Stimulated activated naive CD8-positive, alpha-beta T cell treated with anti-CD3 and anti-CD28 coated beads, Interleukin-15, amount 100 ng/mL, for 72 hours (primary cell): Measurements from ENCODE around the gene IRF8.
"Not testable (repeated sequence)": the region's sequence is repeated elsewhere in the genome, so short reads cannot be mapped to it uniquely, and the experiment has no call there.

ENCODE experiments used
- ATAC-seq: fragments of 150-1000 bp; cut with Tn5 transposase; 2 replicates; pipeline ENCODE4 v1.10.0; 2021; ENCODE audit warnings: mild to moderate bottlenecking, moderate library complexity
- DNase-seq, 2 donors: peaks; one replicate each; pipeline ENCODE4 v3.0.0; 2021 to 2022
- H3K27ac Mint-ChIP-seq, 2 donors: one replicate each; pipeline ENCODE4 v1.8.0; 2022; ENCODE audit warnings: mild to moderate bottlenecking in 2 of 2, mixed read lengths in 2 of 2, moderate library complexity in 2 of 2
- H3K27me3 Mint-ChIP-seq: one replicate; pipeline ENCODE4 v1.8.0; 2022; ENCODE audit warnings: mixed read lengths
- H3K4me1 Mint-ChIP-seq: one replicate; pipeline ENCODE4 v1.8.0; 2022; ENCODE audit warnings: mild to moderate bottlenecking, mixed read lengths
- H3K4me3 Mint-ChIP-seq, 2 donors: one replicate each; pipeline ENCODE4 v1.8.0; 2022; ENCODE audit warnings: mild to moderate bottlenecking in 2 of 2, mixed read lengths in 2 of 2, moderate library complexity in 1 of 2
- H3K9me3 Mint-ChIP-seq, 2 donors: one replicate each; pipeline ENCODE4 v1.8.0; 2022; ENCODE audit warnings: mixed read lengths in 2 of 2

IRF8 gene

DNA sequence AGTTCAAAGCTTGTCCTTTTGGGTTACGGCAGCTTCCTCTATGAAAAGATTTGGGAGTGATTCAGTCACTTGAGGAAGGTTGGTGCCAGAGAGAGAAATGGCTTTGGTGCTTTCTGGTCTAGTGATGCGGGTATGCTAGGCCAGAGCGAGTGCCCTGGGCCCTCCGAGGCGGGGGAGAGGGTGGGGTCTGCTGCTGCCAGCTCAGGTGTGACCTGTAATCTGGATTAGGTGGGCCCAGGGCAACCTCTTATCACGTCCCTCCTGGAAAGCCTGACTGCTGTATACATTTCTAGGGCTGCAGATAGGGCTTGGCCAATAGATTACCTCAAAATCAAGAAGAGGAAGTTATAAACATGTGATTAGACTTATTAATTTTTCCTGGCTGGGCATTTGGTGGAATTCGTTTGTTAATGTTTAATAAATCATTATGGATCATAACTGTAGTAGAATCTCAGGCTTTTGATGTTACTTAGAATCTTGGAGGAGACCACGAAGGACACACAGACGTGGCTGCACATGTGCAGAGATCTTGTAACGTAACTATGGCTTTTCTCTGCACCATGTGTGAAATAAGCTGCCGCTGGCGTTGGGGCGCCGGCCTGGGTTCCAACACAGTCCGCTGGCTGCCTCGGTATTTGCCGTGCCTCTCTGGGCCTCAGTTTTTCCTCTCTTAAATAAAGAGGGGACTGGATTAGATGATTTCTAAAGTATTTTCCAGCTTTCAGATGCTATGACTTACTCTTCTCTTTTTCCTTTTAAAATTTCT, 1.2 kb downstream of the IRF8 start:
- peak overlapping the region; percentile 86 to 91 for H3K4me3 Mint-ChIP-seq
- H3K27me3 Mint-ChIP-seq: no peaks in the 10 kb centered on the region
- H3K4me1 Mint-ChIP-seq: peaks cover 67% of the 10 kb centered on the region
- peak overlapping the region; percentile 93 to 97 for H3K27ac Mint-ChIP-seq
- ATAC-seq (no peak), DNase-seq (no peak)
- H3K9me3 Mint-ChIP-seq: no peaks in the 10 kb centered on the region

DNA sequence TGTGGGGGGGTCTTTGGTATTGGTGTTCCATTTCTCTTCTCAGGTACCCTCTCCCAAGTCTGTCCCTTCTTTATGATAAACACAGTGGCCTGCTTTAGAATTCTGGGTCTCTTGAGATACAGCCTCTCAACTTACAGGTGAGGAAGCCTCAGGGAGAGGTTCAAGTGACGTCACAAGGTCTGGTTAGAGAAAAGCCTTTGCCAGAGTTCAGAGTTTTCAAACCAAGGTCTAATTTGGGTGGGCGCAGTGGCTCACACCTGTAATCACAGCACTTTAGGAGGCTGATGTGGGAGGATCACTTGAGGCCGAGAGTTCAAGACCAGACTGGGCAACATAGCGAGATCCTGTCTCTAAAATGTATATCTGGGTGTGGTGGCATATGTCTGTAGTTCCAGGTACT, 2.1 kb downstream of the IRF8 start:
- Mint-ChIP-seq H3K27me3 (no peaks in the 10 kb centered on the region), H3K27ac (peak overlapping the region; percentile 81 to 93), H3K4me1 (peaks cover 75% of the 10 kb centered on the region), H3K9me3 (no peaks in the 10 kb centered on the region), H3K4me3 (peak overlapping the region; percentile 86 to 91)
- ATAC-seq (no peak), DNase-seq (no peak)

DNA sequence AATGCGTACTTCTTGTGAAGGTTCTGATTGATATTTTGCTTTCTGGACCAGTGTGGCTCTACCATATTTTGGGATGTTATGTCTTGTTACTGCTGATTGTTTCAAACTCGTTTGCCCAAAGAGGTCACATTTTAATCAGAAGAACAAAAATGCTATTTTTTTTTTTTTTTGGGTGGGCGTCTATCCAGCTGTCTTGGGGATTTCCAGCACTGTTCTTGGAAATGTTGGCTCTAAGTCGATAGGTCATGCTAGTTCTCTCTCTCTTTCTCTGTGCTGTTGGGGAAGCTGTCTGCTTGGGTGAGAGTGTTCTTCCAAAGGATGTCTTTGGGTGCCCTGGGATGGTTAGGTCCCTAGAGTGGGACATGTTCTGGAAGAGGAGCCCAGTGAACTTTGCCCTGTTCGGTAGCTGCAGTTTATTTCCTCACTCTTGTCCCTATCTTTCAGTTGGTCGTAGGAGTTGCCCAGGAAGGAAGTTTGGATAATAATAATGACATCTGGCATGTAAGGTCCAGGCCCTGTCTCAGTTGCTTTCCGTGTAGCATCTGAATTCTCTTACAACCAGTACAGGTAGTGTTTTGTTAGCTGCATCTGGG, 2.9 kb downstream of the IRF8 start:
- H3K9me3 Mint-ChIP-seq: no peaks in the 10 kb centered on the region
- H3K27me3 Mint-ChIP-seq: no peaks in the 10 kb centered on the region
- ATAC-seq (no peak), DNase-seq (no peak)
- H3K4me3 Mint-ChIP-seq: peak overlapping the region; percentile 86 to 91
- peaks cover 82% of the 10 kb centered on the region for H3K4me1 Mint-ChIP-seq
- H3K27ac Mint-ChIP-seq: peak overlapping the region; percentile 81 to 93

DNA sequence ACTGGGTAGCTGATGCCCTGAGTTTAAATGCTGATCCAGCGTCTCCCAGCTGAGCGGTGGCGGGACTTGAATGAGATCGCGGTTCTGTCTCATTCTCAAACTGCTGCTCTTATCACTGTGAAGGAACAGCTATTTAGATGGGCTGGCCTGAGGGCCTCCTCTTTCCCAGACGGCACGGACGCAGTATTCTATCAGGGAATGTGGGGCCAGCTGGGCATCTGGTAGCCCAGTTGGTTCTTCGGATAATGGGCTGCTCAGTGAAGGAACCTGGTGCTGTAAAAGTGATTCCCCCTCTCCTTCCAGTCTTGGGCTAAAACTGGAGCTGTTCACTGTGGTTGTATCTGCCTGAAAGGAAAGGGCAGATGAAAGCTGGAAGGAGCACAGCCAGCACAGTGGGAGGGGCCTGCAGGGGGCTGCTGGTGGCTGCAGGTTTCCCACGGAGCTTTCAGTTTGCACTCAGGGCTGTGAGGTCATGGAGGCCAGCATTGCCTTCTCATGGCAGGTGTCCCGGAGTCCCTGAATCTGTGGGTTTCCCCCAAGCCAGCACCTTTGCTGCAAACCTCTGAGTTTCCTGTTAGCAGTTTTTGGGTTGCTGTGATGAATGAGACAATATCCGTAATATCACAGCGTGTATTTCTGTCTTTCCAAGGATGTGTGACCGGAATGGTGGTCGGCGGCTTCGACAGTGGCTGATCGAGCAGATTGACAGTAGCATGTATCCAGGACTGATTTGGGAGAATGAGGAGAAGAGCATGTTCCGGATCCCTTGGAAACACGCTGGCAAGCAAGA, 3.6 kb downstream of the IRF8 start:
- H3K4me1 Mint-ChIP-seq: peaks cover 80% of the 10 kb centered on the region
- no peaks in the 10 kb centered on the region for H3K9me3 Mint-ChIP-seq
- no peaks in the 10 kb centered on the region for H3K27me3 Mint-ChIP-seq
- H3K4me3 Mint-ChIP-seq: peak overlapping the region; percentile 86 to 91
- DNase-seq (peak; percentile 70 to 83), ATAC-seq (peak; percentile 89)
- H3K27ac Mint-ChIP-seq: peak overlapping the region; percentile 93 to 94

DNA sequence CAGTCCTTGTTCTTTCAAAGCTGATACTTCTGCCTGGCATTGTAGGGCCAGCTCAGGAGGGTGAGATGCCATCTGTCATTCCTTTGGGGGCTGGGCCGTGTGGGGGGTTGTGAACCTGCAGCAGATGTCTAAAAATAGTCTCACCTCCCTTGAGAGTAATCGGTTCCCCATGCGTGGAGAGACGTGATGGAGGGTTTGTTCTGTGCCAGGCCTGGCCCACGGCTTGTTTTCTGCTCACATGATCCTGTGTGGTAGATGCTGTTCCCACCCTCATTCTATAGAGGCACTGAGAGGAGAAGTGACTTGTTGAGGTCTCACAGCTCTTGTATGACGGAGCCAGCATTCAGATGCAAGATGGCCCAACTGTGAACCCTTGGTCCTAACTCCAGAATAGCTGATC, 4.6 kb downstream of the IRF8 start:
- no peaks in the 10 kb centered on the region for H3K9me3 Mint-ChIP-seq
- no peak for ATAC-seq
- H3K4me1 Mint-ChIP-seq: peaks cover 80% of the 10 kb centered on the region
- peak overlapping the region; percentile 70 to 85 for H3K27ac Mint-ChIP-seq
- peak overlapping the region; percentile 86 to 91 for H3K4me3 Mint-ChIP-seq
- DNase-seq: no peak
- H3K27me3 Mint-ChIP-seq: no peaks in the 10 kb centered on the region

DNA sequence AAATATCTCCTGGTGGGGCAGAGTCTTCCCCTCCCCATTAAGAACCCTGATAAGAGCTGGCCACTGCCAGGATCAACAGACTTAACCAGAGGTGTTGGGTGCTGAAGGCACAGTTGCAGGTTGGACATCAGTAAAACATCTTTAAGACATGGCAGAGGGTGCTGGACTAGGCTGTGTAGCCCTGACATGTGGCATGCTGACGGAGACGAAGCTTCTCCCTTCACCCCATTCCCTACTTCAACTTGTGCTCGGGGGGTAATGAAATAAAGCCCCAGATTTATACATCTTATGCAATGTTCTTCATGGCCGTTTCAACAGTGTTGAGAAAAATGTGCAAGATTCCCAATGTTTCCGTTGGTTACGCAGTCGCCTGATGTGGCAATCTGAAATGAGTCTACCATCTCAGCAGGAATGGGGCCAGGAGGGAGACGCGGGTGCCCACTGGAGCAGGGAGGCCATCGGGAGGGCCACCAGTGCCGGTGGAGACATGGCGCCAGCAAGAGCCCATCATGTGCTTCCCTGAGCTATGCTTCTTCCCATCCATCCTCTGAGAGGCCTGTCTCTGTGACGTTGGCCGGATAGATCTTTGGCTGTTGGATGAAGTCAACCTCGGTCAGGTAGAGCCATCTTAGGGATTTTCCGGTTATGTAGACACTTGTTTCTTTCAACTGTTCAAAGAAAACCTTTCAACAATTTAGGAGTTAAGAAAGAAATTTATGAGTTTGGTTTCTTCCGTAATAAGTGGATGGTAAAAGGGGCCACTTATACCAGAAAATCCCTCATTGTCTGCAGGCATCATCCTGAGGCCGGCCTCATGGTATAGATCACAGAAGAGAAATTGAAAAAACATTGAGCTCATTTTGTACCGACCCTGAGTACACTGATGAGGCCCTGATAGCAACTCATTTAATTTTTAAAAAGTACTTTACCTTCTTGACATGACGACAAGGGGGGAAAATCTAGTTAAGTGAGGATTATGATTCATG, 6.4 kb downstream of the IRF8 start:
- ATAC-seq: no peak

DNA sequence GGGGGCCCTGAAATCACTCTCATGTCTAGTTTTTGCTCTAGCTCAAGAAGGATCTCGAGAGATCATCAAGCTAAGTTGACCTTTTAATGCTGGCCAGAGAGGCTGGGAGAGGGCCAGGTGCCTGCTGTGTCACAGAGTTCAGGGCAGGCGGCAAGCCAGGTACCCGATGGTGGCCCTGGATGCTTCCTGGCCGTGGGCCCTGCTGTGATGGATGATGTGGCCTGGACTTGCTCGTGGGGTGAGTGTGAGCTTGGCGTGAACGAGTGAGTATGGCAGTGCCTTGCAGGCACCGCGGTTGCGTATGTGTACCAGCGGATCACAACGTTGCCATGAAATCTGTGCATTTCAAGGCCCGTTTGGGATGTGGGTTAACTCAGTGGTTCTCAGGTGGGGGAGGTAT, 7.4 kb downstream of the IRF8 start:
- no peak overlapping the region for H3K4me3 Mint-ChIP-seq
- DNase-seq (no peak), ATAC-seq (no peak)
- peaks cover 70% of the 10 kb centered on the region for H3K4me1 Mint-ChIP-seq
- no peaks in the 10 kb centered on the region for H3K27me3 Mint-ChIP-seq
- no peaks in the 10 kb centered on the region for H3K9me3 Mint-ChIP-seq
- H3K27ac Mint-ChIP-seq: peak overlapping the region in 1 of 2 donors; percentile 25

More for the DNA sequence above, 6.4 kb downstream of the IRF8 start:
- Mint-ChIP-seq H3K27ac (no peak overlapping the region), H3K4me3 (peak overlapping the region in 1 of 2 donors; percentile 21), H3K4me1 (peaks cover 80% of the 10 kb centered on the region), H3K27me3 (no peaks in the 10 kb centered on the region), H3K9me3 (no peaks in the 10 kb centered on the region)
- DNase-seq: no peak

DNA sequence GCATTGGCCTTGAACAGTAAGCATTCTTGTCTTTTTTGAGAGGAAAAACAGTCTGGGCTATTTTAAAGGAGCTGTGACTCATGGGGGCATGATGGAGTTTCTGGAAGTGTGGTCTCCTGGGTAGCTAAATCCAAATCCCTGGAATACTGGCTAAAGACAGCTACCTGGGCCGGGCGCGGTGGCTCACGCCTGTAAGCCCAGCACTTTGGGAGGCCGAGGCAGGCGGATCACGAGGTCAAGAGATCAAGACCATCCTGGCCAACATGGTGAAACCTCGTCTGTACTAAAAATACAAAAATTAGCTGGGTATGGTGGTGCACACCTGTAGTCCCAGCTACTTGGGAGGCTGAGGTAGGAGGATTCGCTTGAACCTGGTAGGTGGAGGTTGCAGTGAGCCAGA, 8.3 kb downstream of the IRF8 start:
- not testable (repeated sequence) for H3K4me3 Mint-ChIP-seq, H3K9me3 Mint-ChIP-seq, ATAC-seq, DNase-seq, H3K27me3 Mint-ChIP-seq
- H3K27ac Mint-ChIP-seq: peak overlapping the region in 1 of 2 donors; percentile 7
- H3K4me1 Mint-ChIP-seq: peaks cover 69% of the 10 kb centered on the region

DNA sequence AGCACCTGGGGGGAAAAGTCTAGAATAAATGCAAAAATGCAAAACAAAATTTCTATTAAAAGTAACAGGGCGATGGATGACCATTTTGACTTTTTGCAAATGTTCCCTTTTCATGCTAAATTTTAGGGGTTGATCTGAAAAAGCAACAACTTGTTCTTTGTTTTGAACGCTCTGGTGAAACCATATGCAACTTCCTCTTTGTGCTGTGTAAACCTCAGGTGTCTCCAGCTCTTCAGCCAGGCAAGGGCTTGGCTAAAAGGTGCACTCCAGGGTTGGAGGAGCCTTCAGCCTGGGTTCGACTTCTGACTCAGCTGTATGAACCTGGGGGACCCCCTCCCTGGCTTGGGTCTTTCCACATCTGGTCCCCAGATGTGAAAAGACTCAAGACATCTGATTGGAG, 9.5 kb downstream of the IRF8 start:
- ATAC-seq (peak; percentile 75), DNase-seq (no peak)
- no peaks in the 10 kb centered on the region for H3K9me3 Mint-ChIP-seq
- H3K27me3 Mint-ChIP-seq: no peaks in the 10 kb centered on the region
- H3K4me3 Mint-ChIP-seq: no peak overlapping the region
- peak overlapping the region; percentile 50 to 60 for H3K27ac Mint-ChIP-seq
- H3K4me1 Mint-ChIP-seq: peaks cover 66% of the 10 kb centered on the region

DNA sequence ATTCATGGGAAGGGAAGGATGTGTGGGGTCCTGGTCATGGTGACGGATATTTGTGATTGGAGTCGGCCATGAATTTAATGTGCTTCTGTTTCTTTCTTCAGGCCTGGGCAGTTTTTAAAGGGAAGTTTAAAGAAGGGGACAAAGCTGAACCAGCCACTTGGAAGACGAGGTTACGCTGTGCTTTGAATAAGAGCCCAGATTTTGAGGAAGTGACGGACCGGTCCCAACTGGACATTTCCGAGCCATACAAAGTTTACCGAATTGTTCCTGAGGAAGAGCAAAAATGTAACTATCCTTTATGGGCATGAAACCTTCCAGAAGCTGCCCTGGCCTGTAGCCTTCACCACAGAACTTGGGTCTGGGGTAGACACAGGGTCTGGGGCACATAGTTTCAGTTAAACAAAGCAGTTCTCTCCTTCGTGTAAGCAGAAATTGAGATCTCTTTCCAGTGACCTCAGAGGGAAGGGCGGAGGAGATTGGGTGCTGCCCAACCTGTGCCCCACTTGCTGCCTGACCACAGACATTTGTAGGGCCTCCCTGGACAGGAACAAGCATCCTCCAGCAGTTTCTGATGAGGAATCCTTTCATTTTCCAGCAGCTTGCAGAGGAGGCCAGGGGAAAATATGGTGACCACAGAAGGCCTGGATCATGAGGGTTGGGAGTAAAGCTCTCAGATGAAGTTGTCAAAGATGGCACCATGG, 10.1 kb downstream of the IRF8 start:
- no peak for ATAC-seq
- Mint-ChIP-seq H3K4me1 (peaks cover 66% of the 10 kb centered on the region), H3K4me3 (no peak overlapping the region), H3K9me3 (no peaks in the 10 kb centered on the region), H3K27me3 (no peaks in the 10 kb centered on the region), H3K27ac (peak overlapping the region in 1 of 2 donors; percentile 7)
- no peak for DNase-seq

DNA sequence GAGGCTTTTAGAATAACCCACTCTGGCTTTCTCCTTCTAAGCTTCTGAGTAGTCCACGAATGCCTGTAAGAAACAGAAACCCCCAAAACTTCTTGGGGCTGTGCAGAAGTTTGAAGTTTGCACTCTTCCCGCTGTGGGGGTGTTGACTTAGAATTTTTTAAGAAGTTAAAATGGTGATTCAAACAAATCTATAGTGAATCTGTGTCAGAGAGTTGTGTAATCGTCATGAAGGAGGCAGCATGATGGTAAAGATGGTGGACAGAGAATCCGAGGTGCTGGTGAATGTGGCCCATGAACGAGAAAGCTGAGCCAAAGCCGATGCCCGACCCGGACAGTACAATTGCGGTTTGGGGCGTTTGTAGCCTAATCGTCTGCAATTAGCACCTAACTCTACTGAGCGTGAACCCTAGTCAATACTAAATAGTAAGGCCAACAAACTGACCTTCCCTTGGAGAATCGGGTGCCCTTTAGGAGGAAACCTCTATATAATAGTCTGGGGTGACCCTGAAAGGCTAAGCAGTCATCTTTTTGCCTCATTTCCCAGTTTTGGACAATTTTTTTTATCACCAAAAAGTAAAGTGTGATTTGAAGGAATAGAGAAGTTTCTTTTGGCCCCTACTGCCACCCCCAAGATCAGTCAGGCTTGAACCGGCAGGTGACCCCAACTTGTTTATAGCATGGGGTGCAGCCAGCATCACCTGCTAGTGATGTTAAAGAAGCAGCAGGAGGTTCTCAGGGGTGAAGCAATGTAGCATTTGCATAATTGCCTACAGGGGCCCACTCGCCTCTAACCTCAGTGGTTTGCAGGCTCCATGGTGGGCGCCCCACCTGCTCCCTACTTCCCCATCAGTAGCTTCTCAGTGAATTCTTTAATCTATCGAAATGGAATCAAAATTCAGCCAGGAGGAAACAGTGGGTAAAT, 11.2 kb downstream of the IRF8 start:
- DNase-seq (no peak), ATAC-seq (no peak)
- H3K27ac Mint-ChIP-seq: no peak overlapping the region
- H3K4me3 Mint-ChIP-seq: no peak overlapping the region
- H3K27me3 Mint-ChIP-seq: no peaks in the 10 kb centered on the region
- H3K9me3 Mint-ChIP-seq: no peaks in the 10 kb centered on the region
- peaks cover 60% of the 10 kb centered on the region for H3K4me1 Mint-ChIP-seq

DNA sequence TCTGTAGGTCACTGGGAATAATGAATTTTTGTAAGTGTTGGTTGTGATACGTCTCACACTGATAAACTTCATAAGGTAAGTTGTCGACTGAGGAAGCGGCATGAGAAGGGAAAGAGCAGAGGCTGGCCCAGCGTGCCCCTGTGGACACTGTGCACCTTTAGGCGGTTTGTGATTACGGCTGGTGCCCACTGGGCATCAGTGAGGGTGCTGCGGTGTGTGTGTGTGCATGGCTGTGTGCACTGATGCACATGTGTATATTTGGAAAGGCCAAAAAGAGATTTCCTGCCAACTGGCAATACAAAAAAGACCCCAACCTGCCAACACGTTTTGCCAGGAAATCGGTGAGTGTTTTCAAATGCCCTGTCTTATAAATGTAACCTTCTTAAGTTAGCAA, 11.9 kb downstream of the IRF8 start:
- Mint-ChIP-seq H3K27ac (no peak overlapping the region), H3K27me3 (no peaks in the 10 kb centered on the region), H3K4me1 (peaks cover 54% of the 10 kb centered on the region), H3K9me3 (no peaks in the 10 kb centered on the region), H3K4me3 (no peak overlapping the region)
- no peak for DNase-seq
- ATAC-seq: no peak

DNA sequence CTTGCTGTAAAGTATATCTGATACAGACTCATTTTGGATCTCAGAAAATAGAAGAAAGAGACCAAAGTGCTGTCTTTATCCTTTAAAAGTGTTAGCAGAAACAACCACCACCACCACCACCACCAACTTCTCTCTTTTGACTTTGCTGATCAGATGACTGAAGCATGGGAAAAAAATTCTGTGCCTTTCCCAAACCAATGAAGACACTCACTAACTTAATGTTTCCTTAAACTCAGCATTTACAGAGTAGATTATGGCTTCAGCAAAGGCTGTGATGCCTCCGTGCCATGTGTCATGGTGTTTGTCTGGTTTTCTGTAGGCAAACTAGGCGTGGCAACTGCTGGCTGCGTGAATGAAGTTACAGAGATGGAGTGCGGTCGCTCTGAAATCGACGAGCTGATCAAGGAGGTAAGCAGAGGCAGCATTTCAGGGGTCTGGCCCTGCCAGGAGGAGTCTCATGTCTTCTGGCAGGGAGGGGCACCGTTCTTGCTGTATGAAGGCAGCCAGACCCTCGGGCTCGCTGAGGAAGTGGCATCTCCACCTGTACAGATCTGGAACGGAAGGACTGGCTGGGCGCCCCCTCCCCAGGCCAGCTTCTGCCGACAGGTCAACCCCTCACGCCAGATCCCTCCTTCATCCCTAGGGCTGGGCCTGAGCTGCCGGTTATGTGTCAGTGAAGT, 12.4 kb downstream of the IRF8 start:
- Mint-ChIP-seq H3K9me3 (no peaks in the 10 kb centered on the region), H3K27me3 (no peaks in the 10 kb centered on the region), H3K4me1 (peaks cover 54% of the 10 kb centered on the region), H3K4me3 (no peak overlapping the region), H3K27ac (peak overlapping the region in 1 of 2 donors; percentile 30)
- DNase-seq (no peak), ATAC-seq (no peak)
